Measurements from ENCODE around the gene COLEC12. TPM values are rescaled to one million over a fixed set of nuclear protein-coding genes. Genes with fewer than 3 reads are reported as not detected.

COLEC12 gene
- polyA plus RNA-seq, 2 donors: 0.75 to 1.2 TPM

DNA sequence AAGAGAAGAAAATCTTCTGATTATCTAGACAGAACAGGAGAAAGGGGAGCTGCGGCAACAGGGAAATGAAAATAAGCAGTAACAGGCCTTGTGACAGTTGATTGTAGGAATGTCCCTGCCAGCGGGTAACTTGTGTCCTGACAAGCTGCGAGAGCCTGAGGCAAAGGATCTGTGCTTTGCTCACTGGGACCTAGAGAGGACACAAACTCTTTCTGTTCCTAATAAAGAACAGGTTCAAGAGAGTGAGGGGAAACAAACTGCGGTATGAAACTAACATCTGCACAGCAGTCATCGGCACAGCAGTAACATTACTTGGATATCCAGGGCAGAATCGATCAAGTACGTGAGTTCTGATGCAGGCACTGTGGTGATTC lies 128.9 kb downstream of the COLEC12 start:
- 46 to 62% methylated on average over 7 of the region's 7 CpGs for WGBS, 2 donors
- no peaks in the 10 kb centered on the region for H3K4me1 ChIP-seq (ENCODE audit: control insufficient read depth in 2 of 2, insufficient read depth in 2 of 2, low read length in 1 of 2)
- H3K36me3 ChIP-seq (ENCODE audit: control insufficient read depth in 2 of 2, insufficient read depth in 2 of 2, low read length in 1 of 2): no peaks in the 10 kb centered on the region
- H3K9me3 ChIP-seq (ENCODE audit: control insufficient read depth in 2 of 2, insufficient read depth in 1 of 2, low read depth in 1 of 2, low read length in 1 of 2): no peaks in the 10 kb centered on the region
- H3K4me3 ChIP-seq (ENCODE audit: low read depth in 1 of 2, low read length in 2 of 2): no peak overlapping the region
- H3K27ac ChIP-seq (ENCODE audit: low read depth in 2 of 2, low read length in 1 of 2): no peak overlapping the region
- H3K27me3 ChIP-seq (ENCODE audit: control insufficient read depth in 1 of 2, insufficient read depth in 2 of 2, low read length in 2 of 2): no peaks in the 10 kb centered on the region

GRCh38 chr18:370751-371608 lies 129.5 kb downstream of the COLEC12 start:
- Histone ChIP-seq H3K9me3 (ENCODE audit: control insufficient read depth in 2 of 2, insufficient read depth in 1 of 2, low read depth in 1 of 2, low read length in 1 of 2) (no peaks in the 10 kb centered on the region), H3K27ac (ENCODE audit: low read depth in 2 of 2, low read length in 1 of 2) (no peak overlapping the region), H3K4me1 (ENCODE audit: control insufficient read depth in 2 of 2, insufficient read depth in 2 of 2, low read length in 1 of 2) (no peaks in the 10 kb centered on the region), H3K27me3 (ENCODE audit: control insufficient read depth in 1 of 2, insufficient read depth in 2 of 2, low read length in 2 of 2) (no peaks in the 10 kb centered on the region), H3K4me3 (ENCODE audit: low read depth in 1 of 2, low read length in 2 of 2) (no peak overlapping the region), H3K36me3 (ENCODE audit: control insufficient read depth in 2 of 2, insufficient read depth in 2 of 2, low read length in 1 of 2) (no peaks in the 10 kb centered on the region)
- 41 to 45% methylated on average over 5 of the region's 5 CpGs for WGBS, 2 donors

DNA sequence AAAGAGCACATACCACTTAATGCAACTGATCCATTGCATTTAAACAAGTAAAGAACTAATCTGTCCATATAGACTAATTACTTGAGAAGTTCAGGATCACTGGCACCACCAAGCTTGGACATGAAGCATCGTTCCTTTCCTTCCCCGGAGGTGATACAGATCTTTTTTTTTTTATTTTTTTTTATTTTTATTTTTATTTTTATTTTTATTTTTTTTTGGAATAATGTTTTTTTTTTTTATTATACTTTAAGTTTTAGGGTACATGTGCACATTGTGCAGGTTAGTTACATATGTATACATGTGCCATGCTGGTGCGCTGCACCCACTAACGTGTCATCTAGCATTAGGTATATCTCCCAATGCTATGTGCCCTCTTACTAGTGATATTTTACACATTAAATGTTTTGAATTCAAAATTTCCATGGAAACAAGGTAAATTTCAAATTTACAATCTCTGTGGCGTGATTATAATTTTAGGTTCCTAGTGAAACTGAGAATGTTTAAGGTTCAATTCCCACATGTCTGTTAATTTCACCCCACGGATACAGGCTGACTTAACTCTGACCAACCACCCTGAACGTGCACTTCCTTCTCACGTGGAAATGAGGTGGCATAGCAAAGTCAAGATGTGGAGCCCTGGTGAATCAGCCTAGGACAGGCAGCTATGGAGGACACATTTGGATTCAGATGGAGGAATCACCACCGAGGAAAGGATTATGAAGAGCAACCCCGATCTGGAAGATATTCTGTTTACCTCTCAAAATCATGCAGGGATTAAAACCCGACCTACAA lies 131.1 kb downstream of the COLEC12 start:
- Histone ChIP-seq H3K4me3 (ENCODE audit: low read depth in 1 of 2, low read length in 2 of 2) (no peak overlapping the region), H3K27me3 (ENCODE audit: control insufficient read depth in 1 of 2, insufficient read depth in 2 of 2, low read length in 2 of 2) (no peaks in the 10 kb centered on the region), H3K27ac (ENCODE audit: low read depth in 2 of 2, low read length in 1 of 2) (no peak overlapping the region), H3K9me3 (ENCODE audit: control insufficient read depth in 2 of 2, insufficient read depth in 1 of 2, low read depth in 1 of 2, low read length in 1 of 2) (no peaks in the 10 kb centered on the region), H3K36me3 (ENCODE audit: control insufficient read depth in 2 of 2, insufficient read depth in 2 of 2, low read length in 1 of 2) (no peaks in the 10 kb centered on the region), H3K4me1 (ENCODE audit: control insufficient read depth in 2 of 2, insufficient read depth in 2 of 2, low read length in 1 of 2) (no peaks in the 10 kb centered on the region)
- WGBS, 2 donors: 77 to 80% methylated on average over 11 of the region's 11 CpGs

DNA sequence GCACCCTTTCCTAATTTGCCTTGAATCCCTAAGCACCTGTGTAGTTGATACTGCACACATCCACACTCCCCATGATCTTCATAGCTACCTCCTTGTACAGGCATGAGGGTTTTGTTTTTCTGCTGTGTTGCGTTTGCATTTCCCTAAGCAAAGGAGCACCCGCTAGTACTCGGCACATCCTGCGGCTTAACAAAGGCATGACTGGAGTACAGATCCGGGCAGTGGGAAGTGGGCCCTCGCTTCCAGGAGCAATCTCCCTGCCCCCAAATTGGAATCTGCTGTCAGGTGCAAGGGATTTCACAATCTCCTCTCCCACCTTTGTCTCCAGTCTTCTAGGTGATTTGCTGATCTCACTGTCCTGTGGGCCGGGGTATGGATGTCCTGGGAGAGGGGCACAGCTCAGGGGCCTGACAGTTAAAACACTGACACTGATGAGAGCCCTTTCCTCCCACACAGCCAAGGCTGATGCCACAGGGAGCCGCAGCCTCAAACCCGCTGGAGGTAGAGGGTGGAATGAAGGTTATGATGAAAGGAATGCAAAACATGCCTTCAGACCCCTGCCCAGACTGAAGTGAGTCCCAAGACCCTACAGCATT lies 133.9 kb downstream of the COLEC12 start:
- H3K9me3 ChIP-seq (ENCODE audit: control insufficient read depth in 2 of 2, insufficient read depth in 1 of 2, low read depth in 1 of 2, low read length in 1 of 2): no peaks in the 10 kb centered on the region
- H3K4me1 ChIP-seq (ENCODE audit: control insufficient read depth in 2 of 2, insufficient read depth in 2 of 2, low read length in 1 of 2): no peaks in the 10 kb centered on the region
- no peaks in the 10 kb centered on the region for H3K27me3 ChIP-seq (ENCODE audit: control insufficient read depth in 1 of 2, insufficient read depth in 2 of 2, low read length in 2 of 2)
- H3K4me3 ChIP-seq (ENCODE audit: low read depth in 1 of 2, low read length in 2 of 2): no peak overlapping the region
- WGBS, 2 donors: 83 to 90% methylated on average over 9 of the region's 9 CpGs
- no peaks in the 10 kb centered on the region for H3K36me3 ChIP-seq (ENCODE audit: control insufficient read depth in 2 of 2, insufficient read depth in 2 of 2, low read length in 1 of 2)
- H3K27ac ChIP-seq (ENCODE audit: low read depth in 2 of 2, low read length in 1 of 2): no peak overlapping the region

- no peaks in the 10 kb centered on the region for H3K36me3 ChIP-seq (ENCODE audit: control insufficient read depth in 2 of 2, insufficient read depth in 2 of 2, low read length in 1 of 2)
- no peaks in the 10 kb centered on the region for H3K27me3 ChIP-seq (ENCODE audit: control insufficient read depth in 1 of 2, insufficient read depth in 2 of 2, low read length in 2 of 2)
- H3K4me1 ChIP-seq (ENCODE audit: control insufficient read depth in 2 of 2, insufficient read depth in 2 of 2, low read length in 1 of 2): no peaks in the 10 kb centered on the region
- H3K4me3 ChIP-seq (ENCODE audit: low read depth in 1 of 2, low read length in 2 of 2): no peak overlapping the region
- no peaks in the 10 kb centered on the region for H3K9me3 ChIP-seq (ENCODE audit: control insufficient read depth in 2 of 2, insufficient read depth in 1 of 2, low read depth in 1 of 2, low read length in 1 of 2)
- H3K27ac ChIP-seq (ENCODE audit: low read depth in 2 of 2, low read length in 1 of 2): no peak overlapping the region
- WGBS, 2 donors: 87 to 92% methylated on average over 6 of the region's 6 CpGs
Observed at GRCh38 chr18:365651-366050, 134.8 kb downstream of the COLEC12 start.

DNA sequence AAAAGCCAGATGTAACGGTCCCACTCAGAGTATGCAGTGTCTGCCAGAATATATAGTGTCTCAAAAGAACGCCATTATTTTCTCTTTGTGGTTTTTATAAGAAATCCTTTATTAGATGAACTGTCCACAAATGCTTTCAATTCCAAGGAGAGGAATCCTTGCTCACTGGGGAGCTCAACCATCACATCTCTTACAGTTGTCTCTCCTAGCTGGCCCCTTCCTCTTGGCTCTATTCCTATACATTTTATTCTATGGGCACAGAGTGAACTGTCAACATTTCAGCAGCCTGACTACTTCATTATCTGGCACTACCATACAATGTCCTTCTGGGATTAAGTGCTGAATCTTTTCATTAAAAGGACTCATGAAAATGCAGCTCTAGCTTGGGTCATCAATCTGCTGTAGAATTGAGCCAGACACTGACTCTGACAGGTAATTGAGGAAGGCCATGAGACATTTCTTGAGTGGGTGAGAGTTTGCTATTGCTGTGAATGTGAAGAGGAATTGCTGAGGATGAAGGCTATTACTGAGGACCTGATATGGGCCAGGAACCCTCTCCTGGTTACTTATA lies 136.2 kb downstream of the COLEC12 start:
- H3K4me3 ChIP-seq (ENCODE audit: low read depth in 1 of 2, low read length in 2 of 2): no peak overlapping the region
- WGBS, 2 donors: 36 to 45% methylated on average over 2 of the region's 2 CpGs
- H3K27me3 ChIP-seq (ENCODE audit: control insufficient read depth in 1 of 2, insufficient read depth in 2 of 2, low read length in 2 of 2): no peaks in the 10 kb centered on the region
- no peaks in the 10 kb centered on the region for H3K36me3 ChIP-seq (ENCODE audit: control insufficient read depth in 2 of 2, insufficient read depth in 2 of 2, low read length in 1 of 2)
- H3K9me3 ChIP-seq (ENCODE audit: control insufficient read depth in 2 of 2, insufficient read depth in 1 of 2, low read depth in 1 of 2, low read length in 1 of 2): no peaks in the 10 kb centered on the region
- H3K4me1 ChIP-seq (ENCODE audit: control insufficient read depth in 2 of 2, insufficient read depth in 2 of 2, low read length in 1 of 2): no peaks in the 10 kb centered on the region
- H3K27ac ChIP-seq (ENCODE audit: low read depth in 2 of 2, low read length in 1 of 2): no peak overlapping the region

GRCh38 chr18:363301-364085 lies 137.0 kb downstream of the COLEC12 start:
- Histone ChIP-seq H3K9me3 (ENCODE audit: control insufficient read depth in 2 of 2, insufficient read depth in 1 of 2, low read depth in 1 of 2, low read length in 1 of 2) (no peaks in the 10 kb centered on the region), H3K27ac (ENCODE audit: low read depth in 2 of 2, low read length in 1 of 2) (peak overlapping the region in 1 of 2 donors; percentile 40), H3K27me3 (ENCODE audit: control insufficient read depth in 1 of 2, insufficient read depth in 2 of 2, low read length in 2 of 2) (no peaks in the 10 kb centered on the region), H3K36me3 (ENCODE audit: control insufficient read depth in 2 of 2, insufficient read depth in 2 of 2, low read length in 1 of 2) (no peaks in the 10 kb centered on the region), H3K4me3 (ENCODE audit: low read depth in 1 of 2, low read length in 2 of 2) (no peak overlapping the region), H3K4me1 (ENCODE audit: control insufficient read depth in 2 of 2, insufficient read depth in 2 of 2, low read length in 1 of 2) (no peaks in the 10 kb centered on the region)
- 45 to 55% methylated on average over 11 of the region's 11 CpGs for WGBS, 2 donors

GRCh38 chr18:362311-363290 lies 137.9 kb downstream of the COLEC12 start:
- no peaks in the 10 kb centered on the region for H3K36me3 ChIP-seq (ENCODE audit: control insufficient read depth in 2 of 2, insufficient read depth in 2 of 2, low read length in 1 of 2)
- H3K27ac ChIP-seq (ENCODE audit: low read depth in 2 of 2, low read length in 1 of 2): peak overlapping the region in 1 of 2 donors; percentile 40
- 67 to 71% methylated on average over 12 of the region's 12 CpGs for WGBS, 2 donors
- H3K27me3 ChIP-seq (ENCODE audit: control insufficient read depth in 1 of 2, insufficient read depth in 2 of 2, low read length in 2 of 2): no peaks in the 10 kb centered on the region
- no peaks in the 10 kb centered on the region for H3K9me3 ChIP-seq (ENCODE audit: control insufficient read depth in 2 of 2, insufficient read depth in 1 of 2, low read depth in 1 of 2, low read length in 1 of 2)
- H3K4me3 ChIP-seq (ENCODE audit: low read depth in 1 of 2, low read length in 2 of 2): no peak overlapping the region
- no peaks in the 10 kb centered on the region for H3K4me1 ChIP-seq (ENCODE audit: control insufficient read depth in 2 of 2, insufficient read depth in 2 of 2, low read length in 1 of 2)
